Measurements from ENCODE around the gene KRT8.

GRCh38 chr12:52927964-52928363 is 23.1 kb upstream of the KRT8 start:
- TF ChIP-seq EZH2 (IDR thresholded peaks at IDR 0.05; ENCODE audit: borderline replicate concordance, low read length) (no peak), CTCF (conservative IDR thresholded peaks at IDR 0.05 in 1 of 2, IDR thresholded peaks at IDR 0.05 in 1 of 2; ENCODE audit: extremely low read depth in 1 of 2, insufficient read depth in 1 of 2, low read depth in 1 of 2, low read length in 2 of 2) (no peak)
